H1 (cell line): ENCODE measurements around the gene CEACAM21. TPM values are rescaled to one million over a fixed set of nuclear protein-coding genes. Genes with fewer than 3 reads are reported as not detected.

Source experiments
- ASH2L ChIP-seq: fragments of 200-600, 300-600 bp; sonication (generic); IDR thresholded peaks from one replicate; pipeline ENCODE4 v1.7.1; 2017; ENCODE audit warnings: low read length
- BCL11A ChIP-seq, 2 experiments: IDR thresholded peaks; one replicate each; pipeline ENCODE4 v1.6.1; 2011; ENCODE audit warnings: low read depth in 2 of 2, low read length in 2 of 2, mild to moderate bottlenecking in 2 of 2
- CBX8 ChIP-seq: fragments of 300-800, 300-1000 bp; sonication (generic); IDR thresholded peaks from 2 replicates; pipeline ENCODE4 v1.7.1; 2016; ENCODE audit warnings: low read depth, low read length, borderline replicate concordance
- JUN ChIP-seq: IDR thresholded peaks from 2 replicates; pipeline ENCODE4 v1.6.1; 2011; ENCODE audit warnings: low read depth, mild to moderate bottlenecking, improper control_type of control experiment, low read length
- KDM1A ChIP-seq: fragments of 200-600, 300-600 bp; sonication (generic); IDR thresholded peaks from 2 replicates; pipeline ENCODE4 v1.7.1; 2016; ENCODE audit warnings: mild to moderate bottlenecking, low read length, borderline replicate concordance
- KDM5A ChIP-seq: fragments of 200-600 bp; IDR thresholded peaks from 2 replicates; pipeline ENCODE4 v1.7.1; 2012; ENCODE audit warnings: mild to moderate bottlenecking, low read length, inconsistent platforms, mixed read lengths
- SP2 ChIP-seq: IDR thresholded peaks from 2 replicates; pipeline ENCODE4 v1.6.1; 2012; ENCODE audit warnings: mild to moderate bottlenecking, low read length, inconsistent platforms
- SRF ChIP-seq: IDR thresholded peaks from 2 replicates; pipeline ENCODE4 v1.6.1; 2011; ENCODE audit warnings: mild to moderate bottlenecking, low read depth, low read length, moderate library complexity
- SUZ12 ChIP-seq: fragments of 200-600 bp; sonication (generic); IDR thresholded peaks from 2 replicates; pipeline ENCODE4 v1.6.1; 2012; ENCODE audit warnings: mild to moderate bottlenecking, inconsistent platforms, low read length, moderate library complexity, mixed read lengths
- polyA plus RNA-seq, 7 experiments: library from polyadenylated mRNA; depleted of rRNA in 3 of 7; stranded (reverse) in 5 of 7; unstranded in 2 of 7; fragments of >200 nt in 5 of 7; fragments of 200-250 nt in 2 of 7; gene quantifications; 1 replicate in 5 of 7; 2 replicates in 1 of 7; 4 replicates in 1 of 7; pipeline versions ENCODE4 v1.2.1 to v1.2.3, GENCODE V29; 2011 to 2013; ENCODE audit warnings: missing spikeins in 2 of 7, mixed read lengths in 2 of 7
- total RNA-seq: library from RNA; stranded (reverse); fragmentation: NEBNext Ultra II Directional; extraction: Animal tissue kit (Norgen Biotek cat#: 25700); gene quantifications from 2 replicates; pipeline ENCODE4 v1.2.1, GENCODE V29; 2021
- TF ChIP-seq, protein P1 (sequence below): fragments of 300-600 bp; sonication (generic); IDR thresholded peaks from 2 replicates; pipeline ENCODE4 v1.7.1; 2012; ENCODE audit warnings: low read length, moderate library complexity, mild to moderate bottlenecking, inconsistent platforms; ENCODE audit not compliant: insufficient replicate concordance
- TF ChIP-seq, protein P2 (sequence below): IDR thresholded peaks from 2 replicates; pipeline ENCODE4 v1.6.1; 2011; ENCODE audit warnings: low read length, improper control_type of control experiment

The CEACAM21 gene
- total and polyA plus RNA-seq, 2 of the 8 experiments (the other 6 are each of a cell fraction or from before 2014, with no cell fraction given) = not detected

DNA sequence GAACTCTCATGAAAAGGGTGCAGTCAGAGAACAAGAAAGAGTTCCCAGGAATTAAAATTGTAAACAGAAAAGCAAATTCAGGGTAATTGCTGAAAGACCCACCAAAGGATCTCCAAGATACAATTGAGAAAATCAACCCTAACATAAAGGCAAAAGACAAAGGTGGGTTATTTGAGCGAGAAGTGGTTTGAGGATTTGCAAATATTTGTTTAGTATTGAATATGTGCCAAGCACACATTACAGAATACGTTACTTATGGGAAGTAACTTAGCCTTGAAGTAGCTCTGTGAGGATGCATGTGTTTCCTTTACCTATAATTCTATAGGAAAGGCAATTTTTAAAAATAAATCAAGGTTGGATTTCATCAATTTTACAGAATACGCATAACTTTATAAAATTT lies 10.0 kb upstream of the CEACAM21 start (continued):
- TF ChIP-seq, protein P1, sequence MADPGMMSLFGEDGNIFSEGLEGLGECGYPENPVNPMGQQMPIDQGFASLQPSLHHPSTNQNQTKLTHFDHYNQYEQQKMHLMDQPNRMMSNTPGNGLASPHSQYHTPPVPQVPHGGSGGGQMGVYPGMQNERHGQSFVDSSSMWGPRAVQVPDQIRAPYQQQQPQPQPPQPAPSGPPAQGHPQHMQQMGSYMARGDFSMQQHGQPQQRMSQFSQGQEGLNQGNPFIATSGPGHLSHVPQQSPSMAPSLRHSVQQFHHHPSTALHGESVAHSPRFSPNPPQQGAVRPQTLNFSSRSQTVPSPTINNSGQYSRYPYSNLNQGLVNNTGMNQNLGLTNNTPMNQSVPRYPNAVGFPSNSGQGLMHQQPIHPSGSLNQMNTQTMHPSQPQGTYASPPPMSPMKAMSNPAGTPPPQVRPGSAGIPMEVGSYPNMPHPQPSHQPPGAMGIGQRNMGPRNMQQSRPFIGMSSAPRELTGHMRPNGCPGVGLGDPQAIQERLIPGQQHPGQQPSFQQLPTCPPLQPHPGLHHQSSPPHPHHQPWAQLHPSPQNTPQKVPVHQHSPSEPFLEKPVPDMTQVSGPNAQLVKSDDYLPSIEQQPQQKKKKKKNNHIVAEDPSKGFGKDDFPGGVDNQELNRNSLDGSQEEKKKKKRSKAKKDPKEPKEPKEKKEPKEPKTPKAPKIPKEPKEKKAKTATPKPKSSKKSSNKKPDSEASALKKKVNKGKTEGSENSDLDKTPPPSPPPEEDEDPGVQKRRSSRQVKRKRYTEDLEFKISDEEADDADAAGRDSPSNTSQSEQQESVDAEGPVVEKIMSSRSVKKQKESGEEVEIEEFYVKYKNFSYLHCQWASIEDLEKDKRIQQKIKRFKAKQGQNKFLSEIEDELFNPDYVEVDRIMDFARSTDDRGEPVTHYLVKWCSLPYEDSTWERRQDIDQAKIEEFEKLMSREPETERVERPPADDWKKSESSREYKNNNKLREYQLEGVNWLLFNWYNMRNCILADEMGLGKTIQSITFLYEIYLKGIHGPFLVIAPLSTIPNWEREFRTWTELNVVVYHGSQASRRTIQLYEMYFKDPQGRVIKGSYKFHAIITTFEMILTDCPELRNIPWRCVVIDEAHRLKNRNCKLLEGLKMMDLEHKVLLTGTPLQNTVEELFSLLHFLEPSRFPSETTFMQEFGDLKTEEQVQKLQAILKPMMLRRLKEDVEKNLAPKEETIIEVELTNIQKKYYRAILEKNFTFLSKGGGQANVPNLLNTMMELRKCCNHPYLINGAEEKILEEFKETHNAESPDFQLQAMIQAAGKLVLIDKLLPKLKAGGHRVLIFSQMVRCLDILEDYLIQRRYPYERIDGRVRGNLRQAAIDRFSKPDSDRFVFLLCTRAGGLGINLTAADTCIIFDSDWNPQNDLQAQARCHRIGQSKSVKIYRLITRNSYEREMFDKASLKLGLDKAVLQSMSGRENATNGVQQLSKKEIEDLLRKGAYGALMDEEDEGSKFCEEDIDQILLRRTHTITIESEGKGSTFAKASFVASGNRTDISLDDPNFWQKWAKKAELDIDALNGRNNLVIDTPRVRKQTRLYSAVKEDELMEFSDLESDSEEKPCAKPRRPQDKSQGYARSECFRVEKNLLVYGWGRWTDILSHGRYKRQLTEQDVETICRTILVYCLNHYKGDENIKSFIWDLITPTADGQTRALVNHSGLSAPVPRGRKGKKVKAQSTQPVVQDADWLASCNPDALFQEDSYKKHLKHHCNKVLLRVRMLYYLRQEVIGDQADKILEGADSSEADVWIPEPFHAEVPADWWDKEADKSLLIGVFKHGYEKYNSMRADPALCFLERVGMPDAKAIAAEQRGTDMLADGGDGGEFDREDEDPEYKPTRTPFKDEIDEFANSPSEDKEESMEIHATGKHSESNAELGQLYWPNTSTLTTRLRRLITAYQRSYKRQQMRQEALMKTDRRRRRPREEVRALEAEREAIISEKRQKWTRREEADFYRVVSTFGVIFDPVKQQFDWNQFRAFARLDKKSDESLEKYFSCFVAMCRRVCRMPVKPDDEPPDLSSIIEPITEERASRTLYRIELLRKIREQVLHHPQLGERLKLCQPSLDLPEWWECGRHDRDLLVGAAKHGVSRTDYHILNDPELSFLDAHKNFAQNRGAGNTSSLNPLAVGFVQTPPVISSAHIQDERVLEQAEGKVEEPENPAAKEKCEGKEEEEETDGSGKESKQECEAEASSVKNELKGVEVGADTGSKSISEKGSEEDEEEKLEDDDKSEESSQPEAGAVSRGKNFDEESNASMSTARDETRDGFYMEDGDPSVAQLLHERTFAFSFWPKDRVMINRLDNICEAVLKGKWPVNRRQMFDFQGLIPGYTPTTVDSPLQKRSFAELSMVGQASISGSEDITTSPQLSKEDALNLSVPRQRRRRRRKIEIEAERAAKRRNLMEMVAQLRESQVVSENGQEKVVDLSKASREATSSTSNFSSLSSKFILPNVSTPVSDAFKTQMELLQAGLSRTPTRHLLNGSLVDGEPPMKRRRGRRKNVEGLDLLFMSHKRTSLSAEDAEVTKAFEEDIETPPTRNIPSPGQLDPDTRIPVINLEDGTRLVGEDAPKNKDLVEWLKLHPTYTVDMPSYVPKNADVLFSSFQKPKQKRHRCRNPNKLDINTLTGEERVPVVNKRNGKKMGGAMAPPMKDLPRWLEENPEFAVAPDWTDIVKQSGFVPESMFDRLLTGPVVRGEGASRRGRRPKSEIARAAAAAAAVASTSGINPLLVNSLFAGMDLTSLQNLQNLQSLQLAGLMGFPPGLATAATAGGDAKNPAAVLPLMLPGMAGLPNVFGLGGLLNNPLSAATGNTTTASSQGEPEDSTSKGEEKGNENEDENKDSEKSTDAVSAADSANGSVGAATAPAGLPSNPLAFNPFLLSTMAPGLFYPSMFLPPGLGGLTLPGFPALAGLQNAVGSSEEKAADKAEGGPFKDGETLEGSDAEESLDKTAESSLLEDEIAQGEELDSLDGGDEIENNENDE = no peak
- TF ChIP-seq JUN = no peak
- no peak for TF ChIP-seq SP2
- TF ChIP-seq KDM5A = no peak
- no peak for TF ChIP-seq CBX8
- TF ChIP-seq, protein P2, sequence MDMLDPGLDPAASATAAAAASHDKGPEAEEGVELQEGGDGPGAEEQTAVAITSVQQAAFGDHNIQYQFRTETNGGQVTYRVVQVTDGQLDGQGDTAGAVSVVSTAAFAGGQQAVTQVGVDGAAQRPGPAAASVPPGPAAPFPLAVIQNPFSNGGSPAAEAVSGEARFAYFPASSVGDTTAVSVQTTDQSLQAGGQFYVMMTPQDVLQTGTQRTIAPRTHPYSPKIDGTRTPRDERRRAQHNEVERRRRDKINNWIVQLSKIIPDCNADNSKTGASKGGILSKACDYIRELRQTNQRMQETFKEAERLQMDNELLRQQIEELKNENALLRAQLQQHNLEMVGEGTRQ = no peak
- TF ChIP-seq SRF = no peak
- TF ChIP-seq BCL11A (IDR thresholded peaks at IDR 0.05; ENCODE audit: low read depth in 2 of 2, low read length in 2 of 2) = no peak
- no peak for TF ChIP-seq SUZ12
- TF ChIP-seq ASH2L = no peak
- no peak for TF ChIP-seq KDM1A
- TF ChIP-seq, all 59 proteins: peak for 0
